Measurements from ENCODE around the gene GABRE.

- TF ChIP-seq CTCF (IDR thresholded peaks at IDR 0.05; ENCODE audit: low read depth, low read length), result no peak
- TF ChIP-seq EZH2phosphoT487 (IDR thresholded peaks at IDR 0.05; ENCODE audit: low read depth), result no peak
Measured at GRCh38 chrX:151977923-151978322, 3.4 kb upstream of the GABRE start.

Measured in OCI-LY3 (cell line).